ENCODE results near the gene TRAP1. TPM values are rescaled to one million over a fixed set of nuclear protein-coding genes. Genes with fewer than 3 reads are reported as not detected.

TRAP1 gene
- total and polyA plus RNA-seq, 4 donors, result 78.3 to 148 (median 112) TPM

GRCh38 chr16:3722508-3722907, 5.2 kb upstream of the TRAP1 start:
- H3K4me1 ChIP-seq (ENCODE audit: control insufficient read depth in 4 of 4, insufficient read depth in 4 of 4, low read length in 3 of 4), result peaks cover 0 to 8% (median 0%) of the 10 kb centered on the region in 4 donors
- H3K4me3 ChIP-seq (ENCODE audit: low read depth in 1 of 3, low read length in 3 of 3), result no peak overlapping the region
- no peak for DNase-seq (ENCODE audit: low spot score)
- 90% methylated on average over 10 of the region's 10 CpGs for WGBS
- H3K27me3 ChIP-seq (ENCODE audit: control insufficient read depth in 4 of 4, insufficient read depth in 4 of 4, low read length in 3 of 4), result no peaks in the 10 kb centered on the region
- H3K9me3 ChIP-seq (ENCODE audit: control insufficient read depth in 4 of 4, low read length in 3 of 4), result no peaks in the 10 kb centered on the region
- TF ChIP-seq ZBTB33 (IDR thresholded peaks at IDR 0.05) (no peak), REST (IDR thresholded peaks at IDR 0.05) (no peak), FOXA2 (IDR thresholded peaks at IDR 0.05) (no peak), MAX (IDR thresholded peaks at IDR 0.05) (no peak), YY1 (IDR thresholded peaks at IDR 0.05) (no peak), ATF3 (IDR thresholded peaks at IDR 0.05) (no peak), HNF4G (IDR thresholded peaks at IDR 0.05) (no peak), TAF1 (conservative IDR thresholded peaks at IDR 0.05) (no peak), JUND (IDR thresholded peaks at IDR 0.05) (no peak), SP1 (IDR thresholded peaks at IDR 0.05) (no peak), GABPA (IDR thresholded peaks at IDR 0.05 in 1 of 2, conservative IDR thresholded peaks at IDR 0.05 in 1 of 2) (no peak), NR2F2 (IDR thresholded peaks at IDR 0.05) (no peak), FOXA1 (IDR thresholded peaks at IDR 0.05) (no peak), RXRA (IDR thresholded peaks at IDR 0.05) (no peak), CTCF (IDR thresholded peaks at IDR 0.05; ENCODE audit: low read depth, low read length, missing input control) (no peak), RAD21 (IDR thresholded peaks at IDR 0.05) (no peak), HNF4A (conservative IDR thresholded peaks at IDR 0.05) (no peak), EGR1 (IDR thresholded peaks at IDR 0.05; ENCODE audit: low read depth in 2 of 2) (no peak)
- no peak overlapping the region for H3K9ac ChIP-seq (ENCODE audit: low read depth in 1 of 2, low read length in 2 of 2)
- peaks cover under 1 to 6% (median 4%) of the 10 kb centered on the region in 4 donors for H3K36me3 ChIP-seq (ENCODE audit: control insufficient read depth in 4 of 4, insufficient read depth in 3 of 4, low read depth in 1 of 4, low read length in 3 of 4)
- no peak overlapping the region for H3K27ac ChIP-seq (ENCODE audit: low read depth in 1 of 2, low read length in 2 of 2)

Data from liver (tissue), 9 donors.